CD4-positive, alpha-beta T cell treated with Interleukin-4 for 4 hours (primary cell): ENCODE data around the gene PCMT1.

Source experiments
- DNase-seq: peaks from one replicate; pipeline ENCODE4 v3.0.0-alpha.2; 2020

PCMT1 gene

DNA sequence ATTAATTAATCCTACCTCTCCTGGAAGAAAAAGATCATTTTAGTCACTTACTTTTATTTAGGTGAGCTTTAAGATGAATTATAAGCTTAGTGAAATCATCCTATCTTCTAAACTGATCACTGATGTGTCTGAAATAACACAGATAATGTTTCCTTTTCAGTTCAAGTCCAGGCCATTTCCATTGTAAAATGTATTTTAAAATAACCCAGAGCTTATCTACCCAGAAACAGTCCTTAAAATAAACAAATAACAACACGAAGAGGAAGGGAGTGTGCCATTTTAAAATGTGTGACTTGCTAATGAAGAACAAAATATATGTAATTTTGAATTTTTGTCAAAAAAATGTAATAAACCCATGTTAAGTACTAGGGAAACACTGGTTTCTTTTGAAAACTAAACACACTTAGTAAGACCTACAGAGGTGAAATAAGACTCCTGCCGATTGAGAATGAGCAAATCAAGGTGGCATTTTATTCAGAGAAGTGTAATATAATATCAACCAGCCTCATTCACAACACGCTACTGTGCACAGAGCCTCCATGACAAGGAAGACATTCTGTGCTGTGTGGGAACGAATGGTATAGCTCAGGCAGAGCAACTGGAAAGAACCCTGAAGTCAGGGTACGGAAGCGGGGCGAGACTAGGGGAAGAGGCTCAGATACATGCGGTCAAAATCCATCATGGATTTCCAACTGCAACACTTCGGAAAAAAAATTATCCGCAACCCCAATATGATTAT is 106.9 kb downstream of the PCMT1 start:
- no peak for DNase-seq

DNA sequence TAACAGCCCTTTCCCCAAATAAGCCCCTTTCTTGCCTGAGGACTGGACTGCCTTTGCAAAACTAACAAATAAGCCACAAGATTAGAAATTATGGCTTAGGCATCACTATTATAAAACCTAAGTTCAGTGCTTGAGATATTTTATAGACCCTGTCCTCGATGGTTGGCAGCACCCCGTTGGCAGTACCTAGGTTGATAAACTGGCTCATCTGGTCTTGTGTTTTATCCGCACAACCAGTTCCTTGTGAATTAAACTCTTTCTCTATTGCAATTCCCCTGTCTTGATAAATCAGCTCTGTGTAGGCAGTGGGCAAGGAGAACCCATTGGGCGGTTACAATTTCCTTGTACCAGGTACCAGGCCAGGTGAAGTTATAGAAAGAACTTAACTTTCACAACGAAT is 108.0 kb downstream of the PCMT1 start:
- no peak for DNase-seq

DNA sequence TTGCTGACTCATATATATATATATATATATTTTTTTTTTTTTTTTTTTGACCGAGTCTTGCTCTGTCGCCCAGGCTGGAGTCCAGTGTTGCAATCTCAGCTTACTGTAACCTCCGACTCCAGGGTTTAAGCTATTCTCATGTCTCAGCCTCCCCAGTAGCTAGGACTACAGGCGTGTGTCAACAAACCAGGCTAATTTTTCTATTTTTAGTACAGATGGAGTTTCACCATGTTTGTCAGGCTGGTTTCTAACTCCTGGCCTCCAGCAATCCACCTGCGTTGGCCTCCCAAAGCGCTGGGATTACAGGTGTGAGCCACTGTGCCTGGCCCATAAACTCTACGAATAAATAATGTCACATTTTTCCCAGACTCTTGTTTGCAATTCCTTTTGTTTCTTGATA is 109.8 kb downstream of the PCMT1 start:
- DNase-seq = no peak

DNA sequence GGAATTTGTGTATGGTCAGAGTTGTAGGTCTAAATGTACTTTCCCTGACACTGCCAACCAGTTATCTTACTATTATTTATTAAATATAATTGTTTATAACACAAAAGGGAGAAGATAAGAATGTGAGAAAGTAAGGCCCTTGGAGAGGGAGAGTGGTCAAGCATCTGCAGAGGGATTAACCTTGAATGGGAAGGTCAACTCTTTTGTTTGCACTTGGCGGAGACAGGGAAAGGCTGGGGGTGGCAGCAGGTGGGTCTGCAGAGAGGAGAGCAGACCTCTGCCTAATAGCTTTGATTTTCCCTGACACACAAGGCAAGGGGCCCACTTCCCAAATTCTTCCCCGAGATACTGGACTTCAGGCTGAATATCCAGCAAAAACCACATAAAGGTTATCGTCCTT is 110.4 kb downstream of the PCMT1 start:
- DNase-seq = no peak

DNA sequence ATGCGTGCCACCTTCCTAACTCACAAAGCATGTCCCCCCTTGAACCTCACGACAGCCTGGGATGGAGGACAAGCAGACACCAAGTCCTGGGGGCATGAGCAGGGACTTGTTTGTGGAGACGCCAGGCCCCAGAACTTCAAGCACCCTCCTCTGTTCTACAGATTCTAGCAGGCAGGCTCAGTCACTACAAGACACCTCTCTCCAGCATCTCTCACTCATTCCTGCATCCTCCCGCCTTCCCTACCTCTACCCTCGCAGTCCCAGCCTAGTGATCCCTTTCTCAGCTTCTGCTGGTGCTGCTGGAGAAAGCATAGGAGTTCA is 110.9 kb downstream of the PCMT1 start:
- DNase-seq = no peak
